ENCODE results near the gene AMER2.

AMER2 gene

DNA sequence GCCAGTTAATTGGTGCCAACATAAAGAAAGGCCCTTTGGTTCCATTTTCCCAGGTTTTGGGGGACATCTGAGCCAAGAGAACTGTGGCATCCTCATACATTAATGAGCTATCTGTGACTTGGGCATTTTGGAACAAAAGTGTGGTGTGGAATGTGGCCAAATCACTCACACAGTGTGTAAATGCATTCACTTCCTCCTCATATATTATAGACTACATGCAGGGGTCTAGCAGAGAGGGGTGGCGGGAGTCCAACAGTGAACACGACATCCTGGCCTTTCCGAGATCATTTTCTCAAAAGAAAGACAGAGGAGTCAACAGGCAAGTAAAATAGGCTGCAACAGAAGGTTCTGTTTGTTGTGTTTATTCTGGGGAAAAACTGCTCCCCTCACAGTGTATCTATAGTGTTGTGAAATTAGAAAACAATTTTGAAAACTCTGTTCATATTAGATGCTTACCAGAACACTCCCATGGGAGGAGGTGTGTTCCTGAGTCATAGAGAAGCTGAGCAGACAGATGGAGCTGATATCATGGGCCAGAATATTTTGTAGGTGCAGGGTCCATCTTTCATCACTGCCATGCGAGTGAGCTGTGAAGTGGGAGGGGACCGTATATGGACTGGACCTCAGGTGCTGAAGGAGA is 39.2 kb downstream of the AMER2 start:
- TF ChIP-seq CTCF (IDR thresholded peaks at IDR 0.05; ENCODE audit: low read depth, low read length, missing control alignments): no peak
- no peak for DNase-seq (ENCODE audit: extremely low read depth, low read depth)
- no peak overlapping the region for H3K4me3 ChIP-seq (replicated peaks; ENCODE audit: low read depth, low read length)

DNA sequence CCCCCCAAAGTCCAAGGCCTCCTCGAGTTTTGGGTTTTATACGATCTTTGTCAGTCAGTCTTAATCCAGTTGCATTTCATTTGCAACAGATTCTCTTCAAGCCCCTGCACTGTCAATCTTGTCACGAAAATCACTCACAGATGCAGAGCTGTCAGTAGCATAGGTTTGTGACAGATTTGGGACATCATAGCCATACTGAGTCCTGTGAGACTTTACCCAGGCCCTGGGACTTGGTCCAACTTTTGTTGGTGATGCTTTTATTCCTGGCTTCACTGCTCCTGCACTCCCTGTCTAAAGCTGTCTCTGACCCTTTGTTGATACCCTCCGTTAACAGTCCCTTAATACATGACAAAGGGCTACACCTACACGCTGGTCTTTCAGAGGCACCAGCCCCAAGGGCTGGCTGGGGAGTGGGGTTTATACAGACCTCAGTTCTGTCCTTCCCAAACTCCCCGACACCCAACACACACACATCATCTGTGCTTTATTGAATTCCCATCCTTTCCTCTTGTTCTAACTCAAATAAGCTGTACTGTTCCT is 40.1 kb downstream of the AMER2 start:
- DNase-seq (ENCODE audit: extremely low read depth, low read depth): no peak
- no peak for TF ChIP-seq CTCF (IDR thresholded peaks at IDR 0.05; ENCODE audit: low read depth, low read length, missing control alignments)
- H3K4me3 ChIP-seq (replicated peaks; ENCODE audit: low read depth, low read length): no peak overlapping the region

- H3K4me3 ChIP-seq (replicated peaks; ENCODE audit: low read depth, low read length): no peak overlapping the region
- no peak for DNase-seq (ENCODE audit: extremely low read depth, low read depth)
- TF ChIP-seq CTCF (IDR thresholded peaks at IDR 0.05; ENCODE audit: low read depth, low read length, missing control alignments): no peak
These were observed 41.1 kb downstream of the AMER2 start for GRCh38 chr13:25130944-25131343.

GRCh38 chr13:25118378-25118905 is 53.6 kb downstream of the AMER2 start:
- DNase-seq (ENCODE audit: extremely low read depth, low read depth): no peak
- no peak for TF ChIP-seq CTCF (IDR thresholded peaks at IDR 0.05; ENCODE audit: low read depth, low read length, missing control alignments)
- H3K4me3 ChIP-seq (replicated peaks; ENCODE audit: low read depth, low read length): no peak overlapping the region

- no peak for DNase-seq (ENCODE audit: extremely low read depth, low read depth)
- H3K4me3 ChIP-seq (replicated peaks; ENCODE audit: low read depth, low read length): no peak overlapping the region
- no peak for TF ChIP-seq CTCF (IDR thresholded peaks at IDR 0.05; ENCODE audit: low read depth, low read length, missing control alignments)
These were observed 54.8 kb downstream of the AMER2 start for GRCh38 chr13:25117312-25117711.

DNA sequence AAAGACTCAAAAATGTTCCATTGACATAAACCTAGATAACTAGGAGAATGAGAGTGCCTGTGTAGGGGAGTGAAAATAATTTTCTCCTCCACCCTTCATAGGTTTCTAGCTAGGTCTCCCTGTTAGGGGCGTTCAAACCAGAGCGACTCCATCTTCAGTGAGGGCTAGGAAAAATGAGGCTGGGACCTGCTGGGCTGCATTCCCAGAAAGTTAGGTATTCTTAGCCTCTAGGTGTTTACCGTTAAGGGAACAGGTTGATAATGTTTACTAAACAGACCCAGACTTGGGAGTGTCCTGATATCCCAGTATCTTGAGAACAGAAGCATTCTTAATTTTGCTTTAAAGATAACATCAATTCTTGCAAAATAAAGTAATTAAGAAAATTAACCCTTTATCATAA is 56.0 kb downstream of the AMER2 start:
- DNase-seq (ENCODE audit: extremely low read depth, low read depth): no peak
- TF ChIP-seq CTCF (IDR thresholded peaks at IDR 0.05; ENCODE audit: low read depth, low read length, missing control alignments): no peak

More for the DNA sequence above, 56.0 kb downstream of the AMER2 start:
- H3K4me3 ChIP-seq (replicated peaks; ENCODE audit: low read depth, low read length): no peak overlapping the region

Measured in HFF-Myc (cell line).